PFSK-1 (cell line): ENCODE data around the gene ZPR1.

Source experiments
- FOXP2 ChIP-seq: optimal IDR thresholded peaks from 2 replicates; pipeline ENCODE3; 2011; ENCODE audit warnings: borderline replicate concordance, control low read depth, inconsistent platforms; ENCODE audit not compliant: insufficient read depth; ENCODE audit errors: extremely low read length, extremely low read depth
- POLR2AphosphoS5 ChIP-seq: IDR thresholded peaks from 2 replicates; pipeline ENCODE4 v1.6.1; 2012; ENCODE audit warnings: low read depth, mild to moderate bottlenecking, control low read depth, low read length, moderate library complexity
- TAF1 ChIP-seq: IDR thresholded peaks from 2 replicates; pipeline ENCODE4 v1.6.1; 2012; ENCODE audit warnings: low read length, control low read depth, borderline replicate concordance; ENCODE audit not compliant: insufficient read depth

GRCh38 chr11:116794851-116795250 is 7.0 kb upstream of the ZPR1 start:
- TF ChIP-seq TAF1 (no peak), FOXP2 (no peak), POLR2AphosphoS5 (no peak)
